LNCaP clone FGC (cell line): ENCODE results near the gene ZNF746.

Experiments used
- DNase-seq: peaks from one replicate; pipeline ENCODE4 v3.0.0-alpha.2; 2011; ENCODE audit warnings: low read depth
- H3K4me3 ChIP-seq: 2 replicates; pipeline ENCODE4 v1.5.1; 2011; ENCODE audit warnings: mild to moderate bottlenecking, low read depth, low read length, control low read depth
- TF ChIP-seq, protein P1 (sequence below): IDR thresholded peaks from 2 replicates; pipeline ENCODE4 v1.5.1; 2012; ENCODE audit warnings: mild to moderate bottlenecking; ENCODE audit not compliant: control insufficient read depth, insufficient read depth; ENCODE audit errors: extremely low read depth

Gene ZNF746

DNA sequence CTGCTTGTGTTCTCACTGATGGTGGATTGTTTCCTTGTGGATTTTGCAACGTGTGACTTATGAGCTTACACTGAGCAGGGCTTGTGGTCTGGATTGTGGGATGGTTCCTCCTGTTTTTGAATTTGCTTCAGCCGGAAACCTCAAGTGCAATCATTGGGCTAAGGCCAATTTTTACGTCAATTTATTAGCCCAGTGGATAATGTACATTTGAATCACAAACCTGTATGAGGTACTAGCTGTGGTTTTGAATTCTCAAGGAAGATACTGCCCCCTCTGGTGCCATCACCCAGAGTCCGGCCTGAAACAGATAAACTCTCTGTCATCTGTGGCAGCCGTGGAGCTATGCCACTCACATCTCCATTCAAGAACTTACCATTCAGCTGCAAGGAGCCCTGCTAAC is 29.4 kb downstream of the ZNF746 start:
- TF ChIP-seq, protein P1, sequence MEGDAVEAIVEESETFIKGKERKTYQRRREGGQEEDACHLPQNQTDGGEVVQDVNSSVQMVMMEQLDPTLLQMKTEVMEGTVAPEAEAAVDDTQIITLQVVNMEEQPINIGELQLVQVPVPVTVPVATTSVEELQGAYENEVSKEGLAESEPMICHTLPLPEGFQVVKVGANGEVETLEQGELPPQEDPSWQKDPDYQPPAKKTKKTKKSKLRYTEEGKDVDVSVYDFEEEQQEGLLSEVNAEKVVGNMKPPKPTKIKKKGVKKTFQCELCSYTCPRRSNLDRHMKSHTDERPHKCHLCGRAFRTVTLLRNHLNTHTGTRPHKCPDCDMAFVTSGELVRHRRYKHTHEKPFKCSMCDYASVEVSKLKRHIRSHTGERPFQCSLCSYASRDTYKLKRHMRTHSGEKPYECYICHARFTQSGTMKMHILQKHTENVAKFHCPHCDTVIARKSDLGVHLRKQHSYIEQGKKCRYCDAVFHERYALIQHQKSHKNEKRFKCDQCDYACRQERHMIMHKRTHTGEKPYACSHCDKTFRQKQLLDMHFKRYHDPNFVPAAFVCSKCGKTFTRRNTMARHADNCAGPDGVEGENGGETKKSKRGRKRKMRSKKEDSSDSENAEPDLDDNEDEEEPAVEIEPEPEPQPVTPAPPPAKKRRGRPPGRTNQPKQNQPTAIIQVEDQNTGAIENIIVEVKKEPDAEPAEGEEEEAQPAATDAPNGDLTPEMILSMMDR: peak; percentile 18; the same call in 1 of the 2 replicates
- DNase-seq: peak; percentile 14
- no peak overlapping the region for H3K4me3 ChIP-seq

DNA sequence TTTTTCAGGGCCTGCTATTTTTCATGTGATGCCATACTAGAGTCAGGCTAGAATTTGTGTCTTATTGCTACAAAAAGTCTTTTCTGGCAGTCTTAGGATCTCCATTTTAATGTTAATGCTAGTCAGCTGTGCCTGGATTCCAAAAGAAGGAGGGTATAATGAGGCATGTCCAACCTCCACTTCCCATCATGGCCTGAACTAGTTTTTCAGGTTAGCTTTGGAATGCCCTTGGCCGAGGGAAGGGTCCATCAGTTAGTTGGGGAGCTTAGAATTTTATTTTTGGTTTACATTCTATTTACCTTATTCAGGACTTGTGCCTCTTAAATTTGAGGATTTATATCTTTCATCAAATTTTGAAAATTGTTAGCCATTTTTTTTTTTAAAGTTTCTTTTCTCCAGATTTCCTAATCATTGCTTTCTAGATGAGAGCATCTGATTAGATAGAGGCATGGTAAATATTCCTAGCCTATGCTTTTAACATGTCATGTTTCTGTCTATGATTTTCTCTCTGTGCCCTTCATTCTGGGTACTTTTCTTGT is 30.2 kb downstream of the ZNF746 start:
- H3K4me3 ChIP-seq: no peak overlapping the region
- DNase-seq: no peak
- TF ChIP-seq, protein P1: no peak

DNA sequence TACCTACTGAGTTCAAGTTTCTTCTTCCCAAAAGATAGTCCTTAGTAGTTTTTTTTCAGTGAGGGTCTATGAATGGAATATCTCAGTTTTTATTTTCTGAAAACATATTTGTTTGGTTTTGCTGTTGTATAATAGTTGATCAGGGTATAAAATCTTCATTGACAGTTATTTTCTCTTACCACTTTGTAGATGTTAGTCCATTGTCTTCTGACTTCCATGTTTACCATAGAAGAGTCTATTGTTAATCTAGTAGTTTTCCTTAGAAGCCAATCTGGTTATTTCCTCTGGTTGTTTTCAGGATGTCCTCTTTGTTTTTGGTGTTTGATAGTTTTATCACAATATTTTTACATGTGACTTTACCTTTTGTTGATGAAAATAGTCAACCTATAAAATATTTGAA is 31.2 kb downstream of the ZNF746 start:
- no peak overlapping the region for H3K4me3 ChIP-seq
- TF ChIP-seq, protein P1: no peak
- no peak for DNase-seq

DNA sequence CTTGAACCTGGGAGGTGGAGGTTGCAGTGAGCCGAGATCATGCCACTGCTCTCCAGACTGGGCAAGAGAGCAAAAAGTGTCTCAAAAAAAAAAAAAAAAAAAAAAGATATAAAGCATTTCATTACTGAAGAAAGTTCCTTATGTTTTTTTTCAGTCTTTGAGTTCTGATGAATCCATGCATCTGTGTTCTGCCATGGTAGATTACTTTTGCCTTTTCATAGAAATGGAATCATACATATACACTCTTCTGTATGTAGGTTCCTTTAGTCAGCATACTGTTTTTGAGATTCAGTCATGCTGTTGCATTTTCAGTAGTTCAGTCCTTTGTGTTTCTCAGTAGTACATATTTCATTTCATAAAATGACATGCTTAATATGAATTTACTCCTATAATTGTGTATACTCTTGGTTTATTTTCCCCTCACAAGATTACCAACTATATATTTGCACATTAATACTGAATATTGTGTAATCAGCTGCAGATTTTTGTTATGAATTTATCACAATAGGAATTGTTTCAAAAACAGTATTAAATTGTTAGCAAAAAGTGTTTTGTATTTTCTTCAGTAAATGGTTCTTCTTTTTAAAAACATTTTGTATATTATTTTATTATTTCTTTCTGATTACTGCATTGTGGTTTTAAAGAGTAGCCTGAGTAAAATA is 34.0 kb downstream of the ZNF746 start:
- DNase-seq: no peak
- TF ChIP-seq, protein P1: no peak

GRCh38 chr7:149462101-149462520 is 35.5 kb downstream of the ZNF746 start:
- no peak overlapping the region for H3K4me3 ChIP-seq
- TF ChIP-seq, protein P1: no peak
- no peak for DNase-seq

More for the DNA sequence above, 34.0 kb downstream of the ZNF746 start:
- H3K4me3 ChIP-seq: no peak overlapping the region

GRCh38 chr7:149460493-149461277 is 36.9 kb downstream of the ZNF746 start, which contains the start of gene ZNF777:
TSS of gene ZNF777 (minus strand) at chr7:149461062. CDS start at chr7:149456022, 5,040 bp downstream.
- H3K4me3 ChIP-seq: peak within 1 kb of the TSS; percentile 58
- TF ChIP-seq, protein P1: peak; percentile 79
- peak; percentile 67 for DNase-seq
